ENCODE data around the gene NPFFR2.

DNA sequence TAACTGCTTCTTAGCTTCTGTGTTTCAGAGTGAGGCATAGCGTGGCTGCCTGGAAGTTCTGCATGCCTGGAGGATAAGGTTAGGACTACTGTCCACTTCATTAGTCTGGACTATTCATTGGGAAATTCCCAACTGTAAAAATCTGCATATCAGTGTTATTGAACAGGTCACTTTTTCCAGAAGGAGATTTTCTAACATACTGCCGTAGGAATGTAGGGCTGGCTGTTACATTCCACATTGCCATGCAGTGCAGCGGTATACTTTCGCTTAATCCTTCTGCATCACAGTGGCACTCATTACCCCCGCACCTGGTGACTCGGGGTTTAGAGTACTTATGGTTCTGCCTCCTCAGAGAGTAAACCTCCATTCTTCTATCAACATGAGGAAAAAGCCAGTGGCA lies 104.6 kb downstream of the NPFFR2 start:
- TF ChIP-seq CTCF (IDR thresholded peaks at IDR 0.05), result no peak
- no peak for TF ChIP-seq POLR2AphosphoS5 (IDR thresholded peaks at IDR 0.05)
- no peak for TF ChIP-seq POLR2A (IDR thresholded peaks at IDR 0.05)
